ENCODE results near the gene DENND1A.

DNA sequence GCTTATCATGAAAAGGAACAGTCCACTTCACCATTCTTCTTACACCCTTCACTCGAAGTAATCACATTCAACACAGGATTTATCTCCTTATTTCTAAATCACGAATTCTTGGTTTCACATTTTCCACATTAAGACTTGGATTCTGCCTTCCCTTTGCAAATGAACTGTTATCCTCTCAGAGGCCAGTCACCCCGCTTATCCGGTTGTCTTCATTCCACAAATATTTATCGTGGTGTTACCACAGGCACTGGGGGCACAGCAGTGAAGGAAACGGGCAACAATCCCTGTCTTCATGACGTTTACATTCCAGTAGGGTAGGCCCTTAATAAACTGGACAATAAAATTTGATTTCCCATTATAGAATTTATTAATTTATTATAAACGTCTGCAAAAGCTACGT is 284.2 kb downstream of the DENND1A start:
- TF ChIP-seq MYC (CRISPR knock-in tag; IDR thresholded peaks at IDR 0.05; ENCODE audit: borderline replicate concordance) = no peak
- TF ChIP-seq RXRA (CRISPR knock-in tag; IDR thresholded peaks at IDR 0.05) = no peak
- TF ChIP-seq, protein P1, sequence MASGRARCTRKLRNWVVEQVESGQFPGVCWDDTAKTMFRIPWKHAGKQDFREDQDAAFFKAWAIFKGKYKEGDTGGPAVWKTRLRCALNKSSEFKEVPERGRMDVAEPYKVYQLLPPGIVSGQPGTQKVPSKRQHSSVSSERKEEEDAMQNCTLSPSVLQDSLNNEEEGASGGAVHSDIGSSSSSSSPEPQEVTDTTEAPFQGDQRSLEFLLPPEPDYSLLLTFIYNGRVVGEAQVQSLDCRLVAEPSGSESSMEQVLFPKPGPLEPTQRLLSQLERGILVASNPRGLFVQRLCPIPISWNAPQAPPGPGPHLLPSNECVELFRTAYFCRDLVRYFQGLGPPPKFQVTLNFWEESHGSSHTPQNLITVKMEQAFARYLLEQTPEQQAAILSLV (CRISPR knock-in tag; IDR thresholded peaks at IDR 0.05; ENCODE audit: borderline replicate concordance) = no peak
- no peak for TF ChIP-seq KLF11 (CRISPR knock-in tag; IDR thresholded peaks at IDR 0.05)
- TF ChIP-seq TAF1 (CRISPR knock-in tag; IDR thresholded peaks at IDR 0.05) = no peak
- no peak for TF ChIP-seq ZNF274 (CRISPR knock-in tag; IDR thresholded peaks at IDR 0.05)
- TF ChIP-seq NBN (conservative IDR thresholded peaks at IDR 0.05) = no peak
- TF ChIP-seq, protein P2, sequence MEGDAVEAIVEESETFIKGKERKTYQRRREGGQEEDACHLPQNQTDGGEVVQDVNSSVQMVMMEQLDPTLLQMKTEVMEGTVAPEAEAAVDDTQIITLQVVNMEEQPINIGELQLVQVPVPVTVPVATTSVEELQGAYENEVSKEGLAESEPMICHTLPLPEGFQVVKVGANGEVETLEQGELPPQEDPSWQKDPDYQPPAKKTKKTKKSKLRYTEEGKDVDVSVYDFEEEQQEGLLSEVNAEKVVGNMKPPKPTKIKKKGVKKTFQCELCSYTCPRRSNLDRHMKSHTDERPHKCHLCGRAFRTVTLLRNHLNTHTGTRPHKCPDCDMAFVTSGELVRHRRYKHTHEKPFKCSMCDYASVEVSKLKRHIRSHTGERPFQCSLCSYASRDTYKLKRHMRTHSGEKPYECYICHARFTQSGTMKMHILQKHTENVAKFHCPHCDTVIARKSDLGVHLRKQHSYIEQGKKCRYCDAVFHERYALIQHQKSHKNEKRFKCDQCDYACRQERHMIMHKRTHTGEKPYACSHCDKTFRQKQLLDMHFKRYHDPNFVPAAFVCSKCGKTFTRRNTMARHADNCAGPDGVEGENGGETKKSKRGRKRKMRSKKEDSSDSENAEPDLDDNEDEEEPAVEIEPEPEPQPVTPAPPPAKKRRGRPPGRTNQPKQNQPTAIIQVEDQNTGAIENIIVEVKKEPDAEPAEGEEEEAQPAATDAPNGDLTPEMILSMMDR (CRISPR knock-in tag; IDR thresholded peaks at IDR 0.05) = no peak
- no peak for TF ChIP-seq CBX2 (IDR thresholded peaks at IDR 0.05; ENCODE audit: low read depth, low read length)
- TF ChIP-seq CBX2 (CRISPR knock-in tag; IDR thresholded peaks at IDR 0.05; ENCODE audit: low read depth) = no peak
- no peak for TF ChIP-seq RFX1 (IDR thresholded peaks at IDR 0.05)
- no peak for TF ChIP-seq ZNF256 (CRISPR knock-in tag; conservative IDR thresholded peaks at IDR 0.05)
- no peak for TF ChIP-seq NR0B2 (CRISPR knock-in tag; IDR thresholded peaks at IDR 0.05)
- no peak for TF ChIP-seq ZNF792 (CRISPR knock-in tag; IDR thresholded peaks at IDR 0.05)
- TF ChIP-seq PRDM10 (CRISPR knock-in tag; IDR thresholded peaks at IDR 0.05; ENCODE audit: low read depth) = no peak
